OCI-M2 (cell line): ENCODE results near the gene CAMKK2.
"Not testable (repeated sequence)": the region's sequence is repeated elsewhere in the genome, so short reads cannot be mapped to it uniquely, and the experiment has no call there.

Experiments used
- DNase-seq: peaks from one replicate; lab custom pipeline; 2025; ENCODE audit not compliant: unreplicated experiment; lab: John Stamatoyannopoulos, UW

CAMKK2 gene

GRCh38 chr12:121296618-121297434, at the start of gene CAMKK2:
Gene CAMKK2 (minus strand): TSS chr12:121296709. CDS start chr12:121274526, 22,183 bp downstream.
- no peak for DNase-seq

- DNase-seq: no peak
Measured at GRCh38 chr12:121345151-121345815, 48.8 kb upstream of the CAMKK2 start.

DNA sequence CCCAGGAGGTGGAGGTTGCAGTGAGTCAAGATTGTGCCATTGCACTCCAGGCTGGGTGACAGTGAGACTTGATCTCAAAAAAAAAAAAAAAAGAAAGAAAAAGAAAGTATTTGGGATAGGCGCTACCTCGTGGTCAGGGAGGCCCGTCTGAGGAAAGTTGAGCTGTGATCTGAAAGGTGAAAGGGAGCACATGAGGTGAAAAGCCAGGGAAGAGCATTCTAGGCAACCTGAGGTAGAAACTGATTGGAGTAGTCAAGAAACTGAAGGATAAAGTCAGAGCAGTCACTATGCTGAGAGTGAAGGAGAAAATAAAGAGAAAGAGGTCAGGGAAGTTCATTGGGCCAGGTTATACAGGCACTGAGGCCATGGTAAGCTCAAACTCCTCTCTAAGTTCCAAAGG, 48.0 kb upstream of the CAMKK2 start:
- DNase-seq: no peak

DNA sequence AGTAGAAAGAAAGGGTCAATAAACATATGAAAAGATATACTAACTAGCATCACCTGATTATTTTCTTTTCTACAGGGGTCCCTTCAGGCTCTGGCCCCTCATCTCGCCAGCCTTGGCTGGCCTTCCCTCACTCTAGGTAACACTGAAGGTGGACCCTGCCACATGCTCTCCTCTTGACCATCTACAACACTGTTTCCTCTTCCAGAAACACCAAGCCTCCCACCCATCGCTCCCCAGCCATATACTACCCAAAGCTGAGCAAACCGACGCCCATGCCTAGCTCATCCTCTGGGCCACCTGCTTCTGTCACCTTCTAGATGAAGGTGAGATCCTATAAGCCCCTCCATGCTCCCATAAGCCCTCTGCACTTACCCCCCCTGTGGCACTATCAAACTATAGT, 40.9 kb upstream of the CAMKK2 start:
- DNase-seq: no peak

DNA sequence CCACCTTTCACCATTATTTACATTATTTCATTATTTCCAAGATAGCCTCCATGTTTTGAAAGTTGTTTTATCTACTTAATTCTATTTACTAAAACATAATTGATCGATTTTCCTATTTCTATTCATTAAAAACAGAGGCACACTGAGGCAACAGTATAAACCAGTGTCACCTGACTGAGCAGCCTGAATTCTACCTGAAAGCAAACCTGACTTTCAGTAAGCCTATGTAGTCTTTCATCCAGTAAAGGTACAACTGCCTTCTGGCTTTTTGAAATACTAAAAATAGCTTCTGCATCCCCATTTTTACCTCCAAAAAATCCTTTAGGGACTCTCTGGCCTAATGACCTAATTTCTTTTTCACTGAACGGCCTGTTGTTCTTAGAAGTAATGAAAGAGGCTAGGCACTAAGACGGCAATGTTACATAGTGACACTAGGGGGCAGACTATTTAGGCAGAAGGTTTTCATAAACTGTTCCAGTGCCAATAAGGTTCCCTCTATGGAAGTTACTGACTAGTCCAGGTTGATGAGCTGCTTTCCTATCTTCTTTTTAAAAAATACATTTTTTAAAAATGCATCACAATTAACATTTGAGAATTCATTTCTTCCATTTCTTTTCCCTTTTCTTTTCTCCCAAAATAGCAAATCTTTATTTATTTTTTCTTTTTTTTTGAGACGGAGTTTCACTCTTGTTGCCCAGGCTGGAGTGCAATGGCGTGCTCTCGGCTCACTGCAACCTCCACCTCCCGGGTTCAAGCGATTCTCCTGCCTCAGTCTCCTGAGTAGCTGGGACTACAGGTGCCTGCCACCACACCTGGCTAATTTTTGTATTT, 38.2 kb upstream of the CAMKK2 start:
- no peak for DNase-seq

DNA sequence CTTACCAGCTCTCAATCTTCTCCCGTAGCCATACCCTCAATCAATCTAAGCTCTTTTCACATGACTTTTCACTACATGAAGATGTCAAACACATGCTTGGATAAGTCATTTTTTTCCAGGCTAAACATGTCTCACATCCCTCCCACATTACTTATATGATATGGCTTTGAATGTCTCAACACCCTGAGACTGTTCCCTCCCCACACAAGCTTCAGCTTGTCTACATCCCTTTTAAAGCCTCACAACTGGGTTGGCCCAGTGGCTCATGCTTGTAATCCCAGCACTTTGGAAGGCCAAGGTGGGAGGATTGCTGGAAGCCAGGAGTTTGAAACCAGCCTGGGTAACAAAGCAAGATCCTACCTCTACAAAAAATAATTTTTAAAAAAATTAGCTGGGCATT, 37.2 kb upstream of the CAMKK2 start:
- no peak for DNase-seq

DNA sequence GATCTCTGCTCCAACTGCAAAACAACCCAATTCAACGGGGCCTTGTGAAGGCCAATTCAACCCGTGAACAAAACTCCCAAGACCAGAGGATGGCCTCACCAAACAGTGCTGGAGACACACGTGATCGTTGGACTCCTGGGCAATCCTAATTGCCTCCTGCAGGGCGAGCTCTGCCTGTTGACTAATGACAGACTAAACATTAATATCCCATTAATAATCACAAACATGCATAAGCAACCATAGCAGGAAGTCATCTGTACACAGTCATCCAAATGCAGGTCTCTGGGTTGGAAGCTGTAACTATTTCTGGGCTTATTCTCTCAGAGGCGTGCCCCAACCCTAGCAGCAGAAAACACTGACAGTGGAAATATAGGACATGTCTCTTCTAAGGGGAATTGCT, 34.7 kb upstream of the CAMKK2 start:
- DNase-seq: no peak

GRCh38 chr12:121330692-121331091, 34.2 kb upstream of the CAMKK2 start:
- no peak for DNase-seq

DNA sequence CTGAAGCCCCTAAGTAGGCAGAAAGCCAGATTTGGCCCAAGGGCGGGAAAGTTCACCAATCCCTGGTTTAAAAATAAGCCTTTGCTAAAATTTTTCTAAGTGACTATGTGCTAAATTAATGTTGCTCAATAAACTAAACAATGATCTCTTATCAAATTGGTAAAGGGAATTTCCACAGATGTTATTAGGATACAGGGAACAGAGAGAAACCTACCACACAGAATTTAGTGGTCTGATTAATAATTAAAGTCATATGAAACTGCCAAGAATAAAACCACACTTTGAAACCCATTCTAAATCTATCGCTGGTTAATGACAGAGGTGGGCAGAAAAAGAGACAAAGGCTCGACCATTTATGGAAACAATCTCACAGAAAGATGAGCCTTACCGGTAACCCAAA, 33.7 kb upstream of the CAMKK2 start:
- DNase-seq: no peak

GRCh38 chr12:121328620-121329019, 32.1 kb upstream of the CAMKK2 start:
- no peak for DNase-seq

DNA sequence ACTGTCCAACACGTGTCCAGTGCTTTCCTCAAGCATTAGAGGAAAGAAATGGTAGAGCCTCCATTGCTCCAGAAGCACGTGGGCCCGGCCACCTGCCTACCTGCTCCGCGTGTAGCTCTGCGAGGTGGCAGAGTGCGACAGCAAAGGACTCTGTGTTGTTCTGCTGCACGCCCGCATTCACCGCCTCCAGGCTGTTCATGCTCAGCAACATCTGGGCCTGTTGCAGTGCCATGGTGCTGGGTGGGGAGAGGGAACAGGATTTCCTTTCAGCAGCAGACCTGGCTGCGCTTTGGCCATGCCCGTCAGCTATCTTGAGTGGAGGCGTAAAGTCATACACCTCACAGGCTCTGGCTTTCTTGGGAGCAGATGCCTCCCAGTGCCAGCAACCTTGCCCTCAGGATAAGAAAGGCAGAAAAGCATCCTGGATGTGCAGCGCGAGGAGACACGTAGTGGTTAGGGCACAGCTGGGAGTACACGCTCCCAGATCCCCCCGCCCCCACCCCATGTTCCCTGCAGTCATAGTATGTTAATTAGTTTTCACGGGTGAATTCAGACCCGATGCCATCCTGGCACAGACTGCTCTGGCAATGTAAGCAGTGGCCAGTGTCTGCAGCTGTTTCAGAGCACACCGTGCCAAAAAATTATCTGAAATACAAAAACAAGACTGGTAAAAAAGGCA, 30.6 kb upstream of the CAMKK2 start:
- no peak for DNase-seq

- no peak for DNase-seq
Measured at GRCh38 chr12:121325922-121326396, 29.4 kb upstream of the CAMKK2 start.

DNA sequence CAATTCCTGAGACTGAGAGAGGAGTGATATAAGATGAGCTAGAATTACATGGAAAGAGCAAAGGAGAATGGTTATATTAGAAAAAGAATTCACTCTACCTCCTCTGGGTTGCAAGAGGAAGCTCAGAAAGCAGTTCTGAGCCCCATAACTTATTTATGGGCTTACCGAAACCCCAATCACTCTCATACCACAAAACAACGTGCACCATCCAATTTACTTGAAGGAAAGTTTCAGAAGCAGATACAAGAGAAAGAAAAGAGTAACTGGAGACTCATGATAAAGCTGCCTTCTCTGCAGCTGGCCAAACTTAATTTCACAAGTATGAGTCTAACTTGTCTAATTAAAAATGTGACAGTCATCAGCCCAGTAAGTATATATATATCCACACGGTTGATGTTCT, 27.4 kb upstream of the CAMKK2 start:
- DNase-seq: no peak

DNA sequence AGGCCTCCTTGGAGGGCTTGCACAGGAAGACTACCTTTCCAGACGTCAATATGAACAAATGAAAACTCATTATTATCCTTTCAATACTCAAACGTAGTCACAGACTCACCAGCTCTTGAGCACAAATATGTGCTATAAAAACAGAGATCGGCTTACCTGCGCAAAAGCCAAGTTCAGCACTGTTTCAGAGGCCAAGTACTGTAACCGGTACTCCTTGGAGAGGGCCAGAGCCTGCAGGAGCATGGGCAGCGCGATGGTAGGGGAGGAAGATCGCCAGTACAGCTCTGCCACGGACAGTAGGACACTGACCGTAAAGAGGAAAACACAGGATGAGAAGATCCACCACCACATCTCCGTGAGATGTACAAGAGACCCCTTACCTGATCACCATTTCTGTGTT, 21.6 kb upstream of the CAMKK2 start:
- DNase-seq: no peak

GRCh38 chr12:121314431-121314830, 17.9 kb upstream of the CAMKK2 start:
- no peak for DNase-seq

DNA sequence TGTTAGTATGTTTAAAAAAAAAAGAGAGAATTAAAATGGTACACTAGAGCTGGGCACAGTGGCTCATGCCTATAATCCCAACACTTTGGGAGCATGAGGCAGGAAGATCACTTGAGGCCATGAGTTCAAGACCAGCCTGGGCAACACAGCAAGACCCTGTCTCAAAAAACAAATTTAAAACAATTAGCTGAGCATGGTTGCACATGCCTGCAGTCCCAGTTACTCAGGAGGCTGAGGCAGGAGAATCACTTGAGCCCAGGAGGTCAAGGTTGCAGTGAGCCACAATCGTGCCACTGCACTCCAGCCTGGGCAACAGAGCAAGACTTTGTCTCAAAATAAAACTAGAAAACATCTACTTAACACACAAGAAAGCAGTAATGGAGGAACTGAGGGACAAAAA, 13.7 kb upstream of the CAMKK2 start:
- not testable (repeated sequence) for DNase-seq

GRCh38 chr12:121307397-121307796, 10.9 kb upstream of the CAMKK2 start:
- DNase-seq: not testable (repeated sequence)

GRCh38 chr12:121304306-121304705, 7.8 kb upstream of the CAMKK2 start:
- no peak for DNase-seq

GRCh38 chr12:121301876-121302275, 5.4 kb upstream of the CAMKK2 start:
- DNase-seq: no peak

DNA sequence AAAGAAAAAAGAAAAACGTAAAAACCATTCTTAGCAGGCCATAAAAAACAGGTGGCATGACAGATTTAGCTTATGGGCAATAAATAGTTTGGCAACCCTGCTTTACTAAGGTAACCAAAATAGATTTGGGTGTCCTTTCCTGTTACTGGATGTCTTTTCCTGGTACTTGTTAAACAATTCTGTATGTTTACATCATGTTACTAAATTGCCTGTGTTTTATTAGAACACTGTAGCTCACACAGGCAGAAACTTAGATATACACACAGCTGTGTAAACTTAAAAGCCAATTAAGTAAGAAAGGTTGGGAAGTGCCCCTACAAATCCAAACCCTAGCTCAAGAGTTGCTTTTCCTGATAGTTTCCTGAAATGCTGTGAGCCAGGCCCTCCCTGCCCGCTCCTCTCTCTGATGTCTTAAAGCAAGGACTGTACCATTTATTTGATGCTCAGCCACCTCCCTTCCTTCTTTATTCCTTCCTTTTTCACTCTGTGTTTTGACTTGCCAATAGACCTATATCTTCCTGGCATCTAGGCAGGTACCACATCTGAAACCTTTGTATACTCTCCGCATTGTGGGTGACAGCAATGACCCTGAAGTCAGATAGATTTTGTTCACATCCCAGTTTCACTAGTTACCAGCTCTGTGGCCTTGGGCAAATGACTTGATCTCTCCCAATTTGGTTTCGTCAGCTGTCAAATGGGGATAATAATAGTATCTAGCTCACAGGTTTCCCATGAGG, 3.7 kb upstream of the CAMKK2 start:
- no peak for DNase-seq
